Stimulated activated CD4-positive, alpha-beta T cell treated with anti-CD3 and anti-CD28 coated beads, Interleukin-15, amount 100 ng/mL, for 1 hour (primary cell): ENCODE data around the gene COX7B2.

Experiments used
- DNase-seq, 2 donors: peaks; one replicate each; pipeline ENCODE4 v3.0.0-alpha.2; 2020; ENCODE audit warnings: low read depth in 1 of 2, low spot score in 1 of 2

Gene COX7B2

GRCh38 chr4:46730075-46730474 lies 179.0 kb downstream of the COX7B2 start:
- no peak for DNase-seq

GRCh38 chr4:46720055-46720454 lies 189.0 kb downstream of the COX7B2 start:
- no peak for DNase-seq

- DNase-seq = no peak
Observed at GRCh38 chr4:46717950-46718349, 191.1 kb downstream of the COX7B2 start.

GRCh38 chr4:46715468-46715867 lies 193.6 kb downstream of the COX7B2 start:
- no peak for DNase-seq

GRCh38 chr4:46698891-46699290 lies 210.2 kb downstream of the COX7B2 start:
- DNase-seq = no peak
